ENCODE results near the gene XCR1. TPM values are rescaled to one million over a fixed set of nuclear protein-coding genes. Genes with fewer than 3 reads are reported as not detected.

Gene XCR1
- total RNA-seq, 2 donors from 2014 or later = not detected

- no peak for TF ChIP-seq CTCF (conservative IDR thresholded peaks at IDR 0.05)
- Histone ChIP-seq H3K4me3 (ENCODE audit: low read length) (no peak overlapping the region), H3K9me3 (ENCODE audit: control insufficient read depth, low read length) (no peaks in the 10 kb centered on the region), H3K27me3 (ENCODE audit: control insufficient read depth, insufficient read depth, low read length, poor library complexity, severe bottlenecking) (no peaks in the 10 kb centered on the region), H3K36me3 (ENCODE audit: control insufficient read depth, insufficient read depth, low read length) (no peaks in the 10 kb centered on the region), H3K4me1 (ENCODE audit: control insufficient read depth, insufficient read depth, low read length) (peaks cover 24% of the 10 kb centered on the region), H3K9ac (ENCODE audit: extremely low read depth, low read length, poor library complexity, severe bottlenecking) (no peak overlapping the region), H3K27ac (ENCODE audit: low read depth, low read length) (no peak overlapping the region)
- Mint-ChIP-seq H3K4me1 (peaks cover 58% of the 10 kb centered on the region), H3K36me3 (ENCODE audit: low read depth) (no peaks in the 10 kb centered on the region), H3K9me3 (no peaks in the 10 kb centered on the region), H3K27ac (peak overlapping the region; percentile 61), H3K27me3 (ENCODE audit: insufficient read depth) (no peaks in the 10 kb centered on the region), H3K4me3 (no peak overlapping the region)
- WGBS, 2 experiments (ENCODE audit: insufficient coverage in 1 of 2, insufficient read length in 1 of 2) = 76 to 86% methylated on average over 1 to 3 of the region's 3 CpGs
- DNase-seq = no peak
These were observed 37.1 kb downstream of the XCR1 start for GRCh38 chr3:45990181-45990580.

- Histone ChIP-seq H3K9ac (ENCODE audit: extremely low read depth, low read length, poor library complexity, severe bottlenecking) (no peak overlapping the region), H3K27me3 (ENCODE audit: control insufficient read depth, insufficient read depth, low read length, poor library complexity, severe bottlenecking) (no peaks in the 10 kb centered on the region), H3K27ac (ENCODE audit: low read depth, low read length) (no peak overlapping the region), H3K9me3 (ENCODE audit: control insufficient read depth, low read length) (no peaks in the 10 kb centered on the region), H3K4me3 (ENCODE audit: low read length) (no peak overlapping the region), H3K36me3 (ENCODE audit: control insufficient read depth, insufficient read depth, low read length) (peaks cover 2% of the 10 kb centered on the region), H3K4me1 (ENCODE audit: control insufficient read depth, insufficient read depth, low read length) (peaks cover 22% of the 10 kb centered on the region)
- H3K4me3 Mint-ChIP-seq = no peak overlapping the region
- DNase-seq = no peak
- H3K9me3 Mint-ChIP-seq = no peaks in the 10 kb centered on the region
- H3K4me1 Mint-ChIP-seq = peaks cover 54% of the 10 kb centered on the region
- TF ChIP-seq CTCF (conservative IDR thresholded peaks at IDR 0.05) = no peak
- no peak overlapping the region for H3K27ac Mint-ChIP-seq
- 83 to 98% methylated on average over 1 to 2 of the region's 2 CpGs for WGBS, 2 experiments (ENCODE audit: insufficient coverage in 1 of 2, insufficient read length in 1 of 2)
- peaks cover 12% of the 10 kb centered on the region for H3K36me3 Mint-ChIP-seq (ENCODE audit: low read depth)
- H3K27me3 Mint-ChIP-seq (ENCODE audit: insufficient read depth) = no peaks in the 10 kb centered on the region
These were observed 38.5 kb downstream of the XCR1 start for GRCh38 chr3:45988804-45989203.

- H3K36me3 ChIP-seq (ENCODE audit: control insufficient read depth, insufficient read depth, low read length) = peaks cover 6% of the 10 kb centered on the region
- Mint-ChIP-seq H3K27ac (no peak overlapping the region), H3K27me3 (ENCODE audit: insufficient read depth) (no peaks in the 10 kb centered on the region), H3K36me3 (ENCODE audit: low read depth) (peaks cover 15% of the 10 kb centered on the region), H3K9me3 (no peaks in the 10 kb centered on the region), H3K4me3 (no peak overlapping the region), H3K4me1 (peaks cover 52% of the 10 kb centered on the region)
- H3K27ac ChIP-seq (ENCODE audit: low read depth, low read length) = no peak overlapping the region
- no peaks in the 10 kb centered on the region for H3K27me3 ChIP-seq (ENCODE audit: control insufficient read depth, insufficient read depth, low read length, poor library complexity, severe bottlenecking)
- TF ChIP-seq CTCF (conservative IDR thresholded peaks at IDR 0.05) = no peak
- H3K9ac ChIP-seq (ENCODE audit: extremely low read depth, low read length, poor library complexity, severe bottlenecking) = no peak overlapping the region
- H3K9me3 ChIP-seq (ENCODE audit: control insufficient read depth, low read length) = no peaks in the 10 kb centered on the region
- H3K4me3 ChIP-seq (ENCODE audit: low read length) = no peak overlapping the region
- peaks cover 22% of the 10 kb centered on the region for H3K4me1 ChIP-seq (ENCODE audit: control insufficient read depth, insufficient read depth, low read length)
- WGBS, 2 experiments (ENCODE audit: insufficient coverage in 1 of 2, insufficient read length in 1 of 2) = 92 to 95% methylated on average over 4 of the region's 4 CpGs
- DNase-seq = no peak
These were observed 38.9 kb downstream of the XCR1 start for GRCh38 chr3:45988362-45988761.
